K562 (cell line): Measurements from ENCODE around the gene LIX1. TPM values are rescaled to one million over a fixed set of nuclear protein-coding genes. Genes with fewer than 3 reads are reported as not detected.

Experiments
- ATAC-seq: fragments of 200-7000 bp; cut with Tn5 transposase; 3 replicates; pipeline ENCODE4 v1.9.1; 2020; ENCODE audit warnings: moderate library complexity
- BruUV-seq: library from RNA; stranded (reverse); fragments of 400-500 nt; replicated peaks from 2 replicates; lab custom pipeline; 2021; lab: Mats Ljungman, UMichigan
- CTCF ChIA-PET: fragments of 300-600 bp; formaldehyde crosslinking; extraction: SDS; loops from one replicate; lab custom pipeline; 2021; ENCODE audit warnings: low intra/inter-chr PET ratio; lab: Yijun Ruan, JAX
- POLR2A ChIA-PET: fragments of 300-600, 350-650 bp; sonication (Branson Sonifier 250); formaldehyde crosslinking; extraction: SDS; loops from one replicate; lab custom pipeline; 2021; ENCODE audit warnings: antibody characterized with exemption, inconsistent platforms; lab: Yijun Ruan, JAX
- DNase-seq, 4 experiments: peaks; one replicate each; pipeline versions ENCODE4 v3.0.0 to v3.0.0-alpha.2; 2011 to 2018; ENCODE audit warnings: low spot score in 3 of 4, mixed read lengths in 3 of 4; ENCODE audit errors: extremely low read depth in 1 of 4
- FAIRE-seq: peaks from 2 replicates; lab custom pipeline; 2011; peaks lifted over from hg19 to GRCh38; lab: Jason Lieb, UNC
- H2AFZ ChIP-seq: 2 replicates; pipeline ENCODE4 v1.6.0; 2011; ENCODE audit warnings: low read depth, low read length, control low read depth, inconsistent platforms
- H3K27ac ChIP-seq: fragments of 200-600 bp; 3 replicates; pipeline ENCODE4 v1.8.0; 2011; ENCODE audit warnings: low read depth, mild to moderate bottlenecking, control low read depth, inconsistent platforms, low read length, moderate library complexity, mixed read lengths; ENCODE audit errors: extremely low read depth
- H3K27me3 ChIP-seq, 2 experiments: fragments of 300-600 bp in 1 of 2; 2 replicates in 1 of 2; 3 replicates in 1 of 2; pipeline versions ENCODE4 v1.6.0 to v1.8.0; 2011; ENCODE audit warnings: inconsistent platforms in 2 of 2, low read length in 2 of 2, mild to moderate bottlenecking in 1 of 2, mixed read lengths in 1 of 2, moderate library complexity in 1 of 2; ENCODE audit not compliant: control insufficient read depth in 2 of 2, insufficient read depth in 2 of 2
- H3K36me3 ChIP-seq: fragments of 300-600 bp; 3 replicates; pipeline ENCODE4 v1.8.0; 2011; ENCODE audit warnings: mild to moderate bottlenecking, low read length, inconsistent platforms; ENCODE audit not compliant: control insufficient read depth, insufficient read depth
- H3K4me1 ChIP-seq, 2 experiments: fragments of 200-600 bp in 1 of 2; replicated peaks in 1 of 2; 2 replicates in 1 of 2; 3 replicates in 1 of 2; pipeline versions ENCODE4 v1.5.1 to v1.8.0; 2011; ENCODE audit warnings: inconsistent platforms in 2 of 2, low read length in 2 of 2, mild to moderate bottlenecking in 1 of 2, mixed read lengths in 1 of 2, moderate library complexity in 1 of 2; ENCODE audit not compliant: control insufficient read depth in 2 of 2, insufficient read depth in 2 of 2
- H3K4me2 ChIP-seq: 2 replicates; pipeline ENCODE4 v1.6.1; 2011; ENCODE audit warnings: low read length, control low read depth, inconsistent platforms, mixed read lengths; ENCODE audit not compliant: insufficient read depth
- H3K4me3 ChIP-seq: fragments of 200-600 bp; sonication (generic), shearing (Covaris generic); 2 replicates; pipeline ENCODE4 v1.5.1; 2016; ENCODE audit warnings: control low read depth, inconsistent platforms
- H3K79me2 ChIP-seq: fragments of 200-600 bp; 3 replicates; pipeline ENCODE4 v1.8.0; 2011; ENCODE audit warnings: low read length, inconsistent platforms; ENCODE audit not compliant: control insufficient read depth, insufficient read depth
- H3K9ac ChIP-seq, 2 experiments: 2 replicates each; pipeline versions ENCODE4 v1.6.0 to v1.6.1; 2011; ENCODE audit warnings: low read depth in 2 of 2, low read length in 2 of 2, control low read depth in 1 of 2, inconsistent platforms in 1 of 2, mild to moderate bottlenecking in 1 of 2, mixed read lengths in 1 of 2; ENCODE audit not compliant: insufficient read depth in 1 of 2
- H3K9me1 ChIP-seq: one replicate; pipeline ENCODE4 v1.6.0; 2011; ENCODE audit warnings: inconsistent platforms, mild to moderate bottlenecking, low read length, moderate library complexity; ENCODE audit not compliant: control insufficient read depth, insufficient read depth
- H3K9me3 ChIP-seq: replicated peaks from 2 replicates; pipeline ENCODE4 v1.5.1; 2011; ENCODE audit warnings: low read depth, low read length, inconsistent platforms; ENCODE audit not compliant: control insufficient read depth, insufficient read depth
- H4K20me1 ChIP-seq: replicated peaks from 2 replicates; pipeline ENCODE4 v1.6.1; 2011; ENCODE audit warnings: low read length, inconsistent platforms, mixed read lengths; ENCODE audit not compliant: control insufficient read depth, insufficient read depth
- DNMT1 ChIP-seq: fragments of 450-650 bp; IDR thresholded peaks from 2 replicates; pipeline ENCODE4 v1.6.1; 2016; ENCODE audit warnings: antibody characterized with exemption, mild to moderate bottlenecking
- GATAD2B ChIP-seq: fragments of 450-650 bp; IDR thresholded peaks from 2 replicates; pipeline ENCODE4 v1.6.1; 2017; ENCODE audit warnings: mild to moderate bottlenecking, borderline replicate concordance
- RBM17 ChIP-seq: fragments of 200-400 bp; formaldehyde crosslinking; IDR thresholded peaks from 2 replicates; pipeline ENCODE4 v1.6.1; 2017; ENCODE audit warnings: low read depth, mild to moderate bottlenecking, low read length, borderline replicate concordance
- ZKSCAN1 ChIP-seq: fragments of 150-350 bp; IDR thresholded peaks from 2 replicates; pipeline ENCODE4 v1.6.1; 2016; ENCODE audit warnings: low read depth, low read length
- WGBS: fragments of 100-300 bp; shearing (Covaris generic); methylation state at CpG from one replicate; pipeline ENCODE4 v1.1.6; 2016; ENCODE audit warnings: low coverage, mixed read lengths; ENCODE audit not compliant: insufficient coverage; ENCODE audit errors: missing lambda C conversion rate; 5-methylcytosine and 5-hydroxymethylcytosine counted together
- in situ Hi-C: fragments of 300-500 bp; cut with MboI; formaldehyde crosslinking; loops from 4 replicates; pipeline ENCODE4 v1.15.0; 2018; ENCODE audit warnings: inconsistent platforms, mixed read lengths
- intact Hi-C: fragments of 100-400 bp; cut with micrococcal nuclease; formaldehyde crosslinking; loops from 2 replicates; pipeline ENCODE4 v1.14.2; 2022
- polyA plus RNA-seq, 8 experiments: library from polyadenylated mRNA; depleted of rRNA in 4 of 8; stranded (reverse) in 5 of 8; unstranded in 3 of 8; fragments of >200 nt; fragmentation: Nextera tagmentation in 2 of 8; fragmentation: Illumina TruSeq in 1 of 8; extraction: Ambion mirVana in 2 of 8; extraction: Trizol in 1 of 8; gene quantifications; 2 replicates each; pipeline versions ENCODE4 v1.2.1 to v1.2.3, GENCODE V29; 2011 to 2014; ENCODE audit warnings: inconsistent platforms in 1 of 8, missing spikeins in 1 of 8
- total RNA-seq, 7 experiments: library from RNA; depleted of rRNA in 6 of 7; stranded (reverse); fragments of >200 nt in 6 of 7; fragmentation: Illumina TruSeq in 2 of 7; extraction: Trizol in 2 of 7; gene quantifications; 2 replicates each; pipeline versions ENCODE4 v1.2.1 to v1.2.3, GENCODE V29; 2011 to 2021; ENCODE audit warnings: low replicate concordance in 1 of 7

The LIX1 gene
- total and polyA plus RNA-seq, 9 of the 15 experiments (the other 6 are each of a cell fraction or from before 2014, with no cell fraction given): 0.01 to 0.18 TPM; not detected in 7

- DNase-seq (no peak), FAIRE-seq (no peak), ATAC-seq (no peak)
- no peaks in the 10 kb centered on the region for H3K79me2 ChIP-seq
- H3K9me1 ChIP-seq: no peaks in the 10 kb centered on the region
- TF ChIP-seq GATAD2B: no peak
- TF ChIP-seq RBM17: no peak
- TF ChIP-seq ZKSCAN1: no peak
- TF ChIP-seq DNMT1: no peak
- no peak overlapping the region for H3K4me2 ChIP-seq
- ChIA-PET CTCF (interaction anchor here (0.9 kb wide), 1 partner anchor 116 kb away, joined by 3 read pairs; no protein-coding TSS in a partner anchor), POLR2A (interaction anchor here (1.9 kb wide), 1 partner anchor 15 kb away, joined by 5 read pairs; no protein-coding TSS in a partner anchor)
- H3K4me3 ChIP-seq: no peak overlapping the region
- H3K27me3 ChIP-seq: no peaks in the 10 kb centered on the region; a peak in 2 of 5 replicates
- in situ Hi-C loops: loop anchor here (5.0 kb wide), 1 partner anchor 90 kb away; no protein-coding TSS in a partner anchor
- BruUV-seq: no TSS peak
- H3K27ac ChIP-seq: no peak overlapping the region
- no peak overlapping the region for H2AFZ ChIP-seq
- no peaks in the 10 kb centered on the region for H4K20me1 ChIP-seq
- H3K9me3 ChIP-seq: no peaks in the 10 kb centered on the region
- H3K4me1 ChIP-seq: no peaks in the 10 kb centered on the region
- H3K36me3 ChIP-seq: no peaks in the 10 kb centered on the region
- WGBS: 10% methylated on average over 1 of the region's 1 CpG
- H3K9ac ChIP-seq: no peak overlapping the region
- intact Hi-C loops: loop anchor here (5.0 to 10.0 kb wide), 2 partner anchors 295 to 432 kb away; no protein-coding TSS in a partner anchor
These were observed 95.3 kb downstream of the LIX1 start for GRCh38 chr5:97047076-97047475.
